Fibroblast of mammary gland (primary cell): ENCODE results near the gene SLC2A9.

Experiments used
- DNase-seq: peaks from one replicate; pipeline ENCODE4 v3.0.0-alpha.2; 2010; ENCODE audit warnings: low read depth
- H3K4me3 ChIP-seq: 2 replicates; pipeline ENCODE4 v1.5.1; 2011; ENCODE audit warnings: low read depth, mild to moderate bottlenecking, low read length, moderate library complexity; ENCODE audit not compliant: control insufficient read depth
- TF ChIP-seq, protein P1 (sequence below): conservative IDR thresholded peaks from 2 replicates; pipeline ENCODE4 v1.5.1; 2011; ENCODE audit warnings: low read depth, low read length, inconsistent platforms; ENCODE audit not compliant: control insufficient read depth, insufficient read depth

The SLC2A9 gene

DNA sequence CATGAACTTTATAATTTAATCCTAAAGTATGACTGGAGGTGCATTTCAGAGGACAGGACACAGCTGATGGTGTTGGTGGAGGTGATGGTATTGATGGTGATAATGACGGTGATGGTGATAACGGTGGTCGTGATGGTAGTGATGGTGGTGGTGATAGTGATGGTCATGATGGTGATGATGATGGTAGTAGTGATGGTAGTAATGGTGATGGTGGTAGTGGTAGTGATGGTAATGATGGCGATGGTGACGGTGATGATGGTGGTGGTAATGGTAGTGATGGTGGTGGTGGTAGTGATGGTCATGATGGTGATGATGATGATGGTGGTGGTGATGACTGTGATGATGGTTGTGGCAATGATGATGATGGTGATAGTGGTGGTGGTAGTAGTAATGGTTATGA lies 40.4 kb downstream of the SLC2A9 start:
- DNase-seq, result no peak
- H3K4me3 ChIP-seq, result no peak overlapping the region
- TF ChIP-seq, protein P1, sequence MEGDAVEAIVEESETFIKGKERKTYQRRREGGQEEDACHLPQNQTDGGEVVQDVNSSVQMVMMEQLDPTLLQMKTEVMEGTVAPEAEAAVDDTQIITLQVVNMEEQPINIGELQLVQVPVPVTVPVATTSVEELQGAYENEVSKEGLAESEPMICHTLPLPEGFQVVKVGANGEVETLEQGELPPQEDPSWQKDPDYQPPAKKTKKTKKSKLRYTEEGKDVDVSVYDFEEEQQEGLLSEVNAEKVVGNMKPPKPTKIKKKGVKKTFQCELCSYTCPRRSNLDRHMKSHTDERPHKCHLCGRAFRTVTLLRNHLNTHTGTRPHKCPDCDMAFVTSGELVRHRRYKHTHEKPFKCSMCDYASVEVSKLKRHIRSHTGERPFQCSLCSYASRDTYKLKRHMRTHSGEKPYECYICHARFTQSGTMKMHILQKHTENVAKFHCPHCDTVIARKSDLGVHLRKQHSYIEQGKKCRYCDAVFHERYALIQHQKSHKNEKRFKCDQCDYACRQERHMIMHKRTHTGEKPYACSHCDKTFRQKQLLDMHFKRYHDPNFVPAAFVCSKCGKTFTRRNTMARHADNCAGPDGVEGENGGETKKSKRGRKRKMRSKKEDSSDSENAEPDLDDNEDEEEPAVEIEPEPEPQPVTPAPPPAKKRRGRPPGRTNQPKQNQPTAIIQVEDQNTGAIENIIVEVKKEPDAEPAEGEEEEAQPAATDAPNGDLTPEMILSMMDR, result no peak

DNA sequence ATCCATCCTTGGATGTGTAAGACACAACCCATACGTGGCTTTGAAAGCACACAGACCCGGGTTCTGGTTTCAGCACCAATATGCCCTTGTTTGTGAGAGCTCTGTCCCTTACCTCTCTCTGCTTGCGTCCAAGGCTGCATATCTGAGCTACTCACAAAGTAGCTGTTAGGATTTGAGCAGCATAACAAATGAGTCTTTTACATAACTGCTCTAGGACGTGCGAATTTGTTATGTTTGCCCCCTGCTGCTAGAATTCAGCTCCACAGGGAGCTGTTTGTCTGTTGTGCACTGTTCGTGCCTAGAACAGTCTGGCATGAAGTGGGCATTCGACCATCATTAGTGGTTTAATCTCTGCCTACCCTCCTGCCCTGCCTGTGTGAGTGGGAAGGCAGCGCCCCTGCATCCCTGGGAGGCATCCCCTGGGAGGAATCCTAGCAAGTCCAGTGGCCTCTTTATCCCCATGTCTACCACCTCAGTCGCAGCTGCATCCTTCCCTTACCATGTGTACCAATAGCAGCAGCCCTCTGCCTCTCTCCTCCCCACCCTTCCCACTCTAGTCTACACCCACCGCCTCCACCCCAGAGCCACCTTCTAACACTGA lies 42.1 kb downstream of the SLC2A9 start:
- no peak for DNase-seq
- TF ChIP-seq, protein P1, result no peak
- H3K4me3 ChIP-seq, result no peak overlapping the region

DNA sequence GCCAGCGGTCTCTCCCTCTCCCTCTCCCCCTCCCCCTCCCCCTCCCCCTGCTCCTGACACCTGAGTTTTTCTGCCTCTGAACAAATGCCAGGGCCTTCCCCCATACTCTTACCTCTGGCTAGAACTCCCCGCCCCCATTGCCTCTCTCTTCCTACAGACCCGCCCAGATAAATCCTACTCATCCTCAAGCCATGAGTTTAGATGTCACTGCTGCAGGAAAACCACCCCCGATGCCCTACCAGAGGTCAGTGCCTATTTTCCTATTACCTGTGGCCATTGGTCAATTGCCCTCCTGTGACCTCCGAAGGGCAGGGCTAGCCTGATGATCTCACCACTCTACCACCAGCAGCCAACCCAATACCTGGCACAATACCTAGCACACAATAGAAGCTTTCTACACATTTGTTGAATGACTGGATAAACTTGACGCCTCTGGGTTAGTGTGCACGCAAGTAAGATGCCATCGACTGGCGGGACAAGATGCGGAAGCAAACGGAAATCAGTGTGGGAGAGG lies 43.7 kb downstream of the SLC2A9 start:
- no peak overlapping the region for H3K4me3 ChIP-seq
- TF ChIP-seq, protein P1, result no peak
- no peak for DNase-seq

DNA sequence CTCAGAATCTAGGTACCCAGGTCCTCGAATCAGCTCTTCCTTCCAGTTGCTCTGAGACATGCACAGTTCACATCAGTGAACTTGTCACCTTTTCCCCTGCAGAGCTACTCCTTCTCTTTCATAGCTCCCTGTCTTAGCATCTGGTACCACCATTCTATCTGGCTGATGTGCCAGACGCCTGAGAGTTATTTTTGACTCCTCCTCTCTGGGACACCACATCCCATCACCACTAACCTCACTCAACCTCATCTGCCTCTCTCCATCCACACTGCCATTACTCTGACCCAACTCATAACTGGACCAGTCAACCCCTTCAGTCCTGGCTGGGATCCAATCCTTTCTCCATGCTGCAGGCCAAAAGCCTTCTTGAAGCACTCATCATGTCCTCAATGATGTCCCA lies 44.5 kb downstream of the SLC2A9 start:
- no peak overlapping the region for H3K4me3 ChIP-seq
- DNase-seq, result no peak
- TF ChIP-seq, protein P1, result no peak

DNA sequence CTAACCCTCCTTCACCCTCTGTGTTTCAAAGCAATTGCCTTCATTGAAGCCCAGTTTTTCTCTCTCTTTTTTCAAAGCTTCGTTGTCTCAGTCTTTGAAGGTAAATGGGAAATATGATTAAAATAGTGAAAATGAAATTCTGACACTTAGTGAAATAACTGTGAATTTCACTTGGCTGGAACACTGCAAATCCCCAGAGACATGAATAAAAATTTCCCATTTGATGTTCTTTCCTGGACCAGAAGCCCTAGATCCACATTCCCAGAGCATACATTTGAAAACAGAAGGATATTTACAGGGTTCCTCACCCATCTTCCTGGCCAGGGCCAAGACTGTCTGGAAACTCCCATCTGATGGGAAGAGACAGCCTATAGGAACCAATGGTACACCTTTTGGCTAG lies 45.0 kb downstream of the SLC2A9 start:
- DNase-seq, result no peak
- TF ChIP-seq, protein P1, result no peak
- H3K4me3 ChIP-seq, result no peak overlapping the region

DNA sequence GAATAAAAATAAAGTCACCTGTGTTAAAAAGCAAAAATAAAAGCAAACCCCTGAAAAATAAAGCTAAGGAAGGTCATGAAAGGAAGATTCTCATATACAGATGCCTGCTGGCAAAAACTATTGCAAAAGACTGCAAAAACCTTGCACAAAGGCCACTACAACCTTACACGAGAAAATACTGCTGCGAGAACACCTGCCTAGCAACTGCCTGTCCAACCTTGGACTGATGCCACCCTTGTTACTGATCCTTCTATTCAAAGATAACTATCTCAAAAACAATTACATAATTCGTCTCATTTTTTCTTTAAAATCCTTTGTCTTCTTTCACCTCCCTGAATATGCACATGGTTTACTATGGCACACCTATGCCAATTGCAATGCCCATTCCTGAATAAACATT lies 49.6 kb downstream of the SLC2A9 start:
- TF ChIP-seq, protein P1, result no peak
- DNase-seq, result no peak
- no peak overlapping the region for H3K4me3 ChIP-seq

DNA sequence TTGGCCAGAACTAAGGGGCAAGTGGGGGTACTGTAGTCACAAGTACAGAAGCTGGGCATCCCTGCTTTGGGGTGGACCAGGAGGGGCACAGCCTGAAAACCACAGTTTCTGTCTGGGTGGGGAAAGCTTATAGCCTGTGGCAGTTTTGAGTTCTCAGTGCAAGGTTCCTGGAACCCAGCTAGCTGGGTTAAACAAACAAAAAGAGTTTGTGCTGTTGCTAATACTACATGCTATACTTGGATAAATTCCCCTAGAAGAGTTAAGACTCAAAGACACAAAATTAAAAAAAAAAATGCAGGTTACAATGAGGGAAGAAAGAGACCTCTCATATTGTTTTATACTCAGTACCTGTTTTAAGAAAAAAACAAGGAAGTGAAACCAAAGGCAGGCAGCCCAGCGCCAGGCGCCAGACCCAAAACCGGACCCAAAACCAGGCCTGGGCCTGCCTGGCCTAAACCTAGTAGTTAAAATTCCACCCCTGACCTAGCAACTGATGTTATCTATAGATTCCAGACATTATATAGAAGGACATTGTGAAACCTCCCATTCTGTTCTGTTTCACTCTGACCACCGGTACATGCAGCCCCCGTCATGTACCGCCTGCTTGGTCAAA lies 50.8 kb downstream of the SLC2A9 start:
- no peak for DNase-seq
- H3K4me3 ChIP-seq, result no peak overlapping the region
- TF ChIP-seq, protein P1, result no peak
